ENCODE results near the gene CADPS.

- TF ChIP-seq CTCF (optimal IDR thresholded peaks at IDR 0.05 in 1 of 3, IDR thresholded peaks at IDR 0.05 in 1 of 3, conservative IDR thresholded peaks at IDR 0.05 in 1 of 3; ENCODE audit: extremely low read depth in 1 of 3, insufficient read depth in 2 of 3, low read length in 3 of 3) (no peak), EZH2 (IDR thresholded peaks at IDR 0.05; ENCODE audit: low read length) (no peak)
Observed at GRCh38 chr3:62812631-62813030, 62.6 kb downstream of the CADPS start.
